Neutrophil (primary cell): ENCODE data around the gene GCH1.

Experiments used
- H3K27ac ChIP-seq: fragments of 200-600 bp; sonication (generic); 2 replicates; pipeline ENCODE4 v1.5.1; 2016; ENCODE audit warnings: mild to moderate bottlenecking, moderate library complexity
- H3K27me3 ChIP-seq: fragments of 200-600 bp; sonication (generic); 2 replicates; pipeline ENCODE4 v1.6.0; 2016; ENCODE audit warnings: mild to moderate bottlenecking
- H3K36me3 ChIP-seq: fragments of 200-600 bp; sonication (generic); 2 replicates; pipeline ENCODE4 v1.5.1; 2017
- H3K4me1 ChIP-seq, 2 experiments: fragments of 200-600 bp in 1 of 2; sonication (generic) in 1 of 2; 1 replicate in 1 of 2; 2 replicates in 1 of 2; pipeline versions ENCODE4 v1.5.1 to v1.6.1; 2013 to 2016; ENCODE audit warnings: low read depth in 1 of 2, low read length in 1 of 2, mild to moderate bottlenecking in 1 of 2, moderate library complexity in 1 of 2; ENCODE audit not compliant: control insufficient read depth in 1 of 2, insufficient read depth in 1 of 2
- H3K4me3 ChIP-seq, 2 experiments: fragments of 200-600 bp in 1 of 2; sonication (generic) in 1 of 2; 1 replicate in 1 of 2; 2 replicates in 1 of 2; pipeline ENCODE4 v1.5.1; 2013 to 2016; ENCODE audit warnings: low read depth in 1 of 2, low read length in 1 of 2, mild to moderate bottlenecking in 1 of 2, moderate library complexity in 1 of 2
- H3K9me3 ChIP-seq: fragments of 200-600 bp; sonication (generic); 2 replicates; pipeline ENCODE4 v1.5.1; 2016
- TF ChIP-seq, protein P1 (sequence below): fragments of 200-600 bp; sonication (generic); IDR thresholded peaks from 2 replicates; pipeline ENCODE4 v1.5.1; 2016; ENCODE audit warnings: antibody characterized with exemption

The GCH1 gene

DNA sequence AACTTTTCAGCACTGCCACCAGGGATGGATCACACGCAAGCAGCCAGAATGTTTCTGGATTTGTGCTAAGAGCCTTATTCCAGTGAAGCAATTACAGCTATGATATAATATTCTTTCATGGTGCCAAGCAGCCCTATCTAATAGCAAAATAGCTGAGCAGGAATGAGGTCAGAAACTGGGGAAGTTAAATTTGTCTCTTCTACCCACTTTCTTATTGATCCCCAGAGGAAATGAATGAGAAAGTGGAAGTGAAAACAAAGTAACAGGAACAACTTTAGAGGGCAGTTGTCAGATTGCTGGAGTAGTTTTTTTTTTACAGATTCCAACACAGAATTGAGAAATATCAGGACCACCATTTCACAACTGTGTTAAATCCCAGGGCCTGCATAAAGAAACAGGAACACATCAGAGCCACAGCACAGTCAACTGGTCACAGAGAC is 44.8 kb downstream of the GCH1 start:
- TF ChIP-seq, protein P1, sequence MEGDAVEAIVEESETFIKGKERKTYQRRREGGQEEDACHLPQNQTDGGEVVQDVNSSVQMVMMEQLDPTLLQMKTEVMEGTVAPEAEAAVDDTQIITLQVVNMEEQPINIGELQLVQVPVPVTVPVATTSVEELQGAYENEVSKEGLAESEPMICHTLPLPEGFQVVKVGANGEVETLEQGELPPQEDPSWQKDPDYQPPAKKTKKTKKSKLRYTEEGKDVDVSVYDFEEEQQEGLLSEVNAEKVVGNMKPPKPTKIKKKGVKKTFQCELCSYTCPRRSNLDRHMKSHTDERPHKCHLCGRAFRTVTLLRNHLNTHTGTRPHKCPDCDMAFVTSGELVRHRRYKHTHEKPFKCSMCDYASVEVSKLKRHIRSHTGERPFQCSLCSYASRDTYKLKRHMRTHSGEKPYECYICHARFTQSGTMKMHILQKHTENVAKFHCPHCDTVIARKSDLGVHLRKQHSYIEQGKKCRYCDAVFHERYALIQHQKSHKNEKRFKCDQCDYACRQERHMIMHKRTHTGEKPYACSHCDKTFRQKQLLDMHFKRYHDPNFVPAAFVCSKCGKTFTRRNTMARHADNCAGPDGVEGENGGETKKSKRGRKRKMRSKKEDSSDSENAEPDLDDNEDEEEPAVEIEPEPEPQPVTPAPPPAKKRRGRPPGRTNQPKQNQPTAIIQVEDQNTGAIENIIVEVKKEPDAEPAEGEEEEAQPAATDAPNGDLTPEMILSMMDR: no peak
- Histone ChIP-seq H3K36me3 (peaks cover 9% of the 10 kb centered on the region), H3K9me3 (no peaks in the 10 kb centered on the region), H3K4me3 (no peak overlapping the region), H3K27me3 (no peaks in the 10 kb centered on the region), H3K27ac (no peak overlapping the region), H3K4me1 (no peaks in the 10 kb centered on the region)

DNA sequence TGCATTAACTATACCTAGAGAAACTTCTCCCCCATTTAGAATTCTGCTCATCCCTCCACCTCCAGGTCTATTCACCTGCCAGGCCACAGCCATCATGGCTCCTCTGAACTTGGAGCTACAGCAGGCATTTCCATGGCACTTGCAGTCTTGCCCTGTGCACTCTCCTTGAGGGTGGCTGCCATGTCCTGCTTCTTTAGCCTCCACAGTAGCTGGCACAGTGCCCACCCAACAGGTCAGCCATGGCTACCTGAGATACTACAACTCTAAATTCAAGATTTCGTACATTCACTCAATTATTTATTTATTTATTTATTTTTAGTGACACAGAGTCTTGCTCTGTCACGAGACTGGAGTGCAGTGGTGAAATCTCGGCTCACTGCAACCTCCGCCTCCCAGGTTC is 46.5 kb downstream of the GCH1 start:
- H3K9me3 ChIP-seq: no peaks in the 10 kb centered on the region
- TF ChIP-seq, protein P1: no peak
- H3K27ac ChIP-seq: no peak overlapping the region
- H3K27me3 ChIP-seq: no peaks in the 10 kb centered on the region
- H3K36me3 ChIP-seq: peaks cover 9% of the 10 kb centered on the region
- H3K4me3 ChIP-seq: no peak overlapping the region
- H3K4me1 ChIP-seq: no peaks in the 10 kb centered on the region

DNA sequence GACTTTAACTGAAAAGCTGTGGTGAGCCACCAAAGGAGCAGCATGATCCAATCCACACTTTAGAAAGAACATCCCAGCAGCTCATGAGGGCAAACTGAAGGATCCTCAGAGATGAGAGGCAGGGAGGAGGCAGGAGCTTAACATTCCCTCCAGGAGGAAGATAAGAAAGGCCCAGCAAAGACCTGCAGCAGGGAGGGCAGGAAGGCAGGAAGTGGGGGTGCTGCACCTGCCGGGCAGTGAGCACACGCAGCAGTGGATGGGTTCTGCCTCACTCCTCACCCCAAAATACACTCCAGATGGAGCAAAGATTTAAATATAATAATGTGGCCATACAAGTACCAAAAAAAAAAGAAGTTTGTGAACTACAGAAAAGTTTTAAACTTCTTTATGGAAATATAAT is 48.4 kb downstream of the GCH1 start:
- H3K9me3 ChIP-seq: no peaks in the 10 kb centered on the region
- no peaks in the 10 kb centered on the region for H3K27me3 ChIP-seq
- TF ChIP-seq, protein P1: no peak
- H3K36me3 ChIP-seq: peaks cover 5% of the 10 kb centered on the region
- no peak overlapping the region for H3K27ac ChIP-seq
- H3K4me3 ChIP-seq: no peak overlapping the region
- no peaks in the 10 kb centered on the region for H3K4me1 ChIP-seq

DNA sequence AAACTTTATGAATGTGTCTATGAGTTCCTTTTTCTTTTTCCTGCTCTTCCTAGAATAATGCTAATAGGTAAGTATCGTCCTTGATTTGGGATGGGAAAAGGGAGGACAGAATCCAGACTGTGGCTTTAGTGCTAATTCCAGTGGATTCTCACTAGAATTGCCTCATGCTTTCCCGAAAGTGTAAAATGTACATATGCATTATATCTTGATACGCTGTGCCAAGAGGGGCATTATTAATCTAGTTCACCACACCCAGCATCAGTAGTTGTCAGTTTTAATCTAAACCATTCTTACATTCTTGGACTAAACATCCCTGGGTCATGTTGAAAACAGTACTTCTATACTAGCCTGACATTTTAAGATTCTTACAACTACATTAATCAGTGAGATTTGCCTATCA is 49.3 kb downstream of the GCH1 start:
- Histone ChIP-seq H3K4me3 (no peak overlapping the region), H3K9me3 (no peaks in the 10 kb centered on the region), H3K36me3 (no peaks in the 10 kb centered on the region), H3K4me1 (no peaks in the 10 kb centered on the region), H3K27ac (no peak overlapping the region), H3K27me3 (no peaks in the 10 kb centered on the region)
- TF ChIP-seq, protein P1: no peak

DNA sequence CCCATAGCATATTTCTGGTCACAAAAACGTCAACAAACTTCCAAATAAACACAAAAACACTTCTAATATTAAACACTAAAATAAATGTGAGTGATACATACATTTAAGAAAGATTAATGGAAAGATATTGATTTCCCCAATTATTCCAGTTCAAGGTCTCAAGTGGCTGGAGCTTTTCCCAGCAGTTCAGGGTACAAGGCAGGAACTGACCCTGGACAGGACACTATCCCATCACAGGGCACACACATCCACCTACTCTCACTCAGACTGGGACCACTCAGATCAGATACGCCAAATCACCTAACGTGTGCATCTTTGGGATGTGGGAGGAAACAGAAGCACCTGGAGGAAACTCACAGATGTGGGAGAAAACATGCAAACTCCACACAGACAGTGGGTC is 50.4 kb downstream of the GCH1 start:
- H3K9me3 ChIP-seq: no peaks in the 10 kb centered on the region
- no peak overlapping the region for H3K27ac ChIP-seq
- H3K4me1 ChIP-seq: no peaks in the 10 kb centered on the region
- H3K36me3 ChIP-seq: no peaks in the 10 kb centered on the region
- TF ChIP-seq, protein P1: no peak
- no peaks in the 10 kb centered on the region for H3K27me3 ChIP-seq
- H3K4me3 ChIP-seq: no peak overlapping the region

DNA sequence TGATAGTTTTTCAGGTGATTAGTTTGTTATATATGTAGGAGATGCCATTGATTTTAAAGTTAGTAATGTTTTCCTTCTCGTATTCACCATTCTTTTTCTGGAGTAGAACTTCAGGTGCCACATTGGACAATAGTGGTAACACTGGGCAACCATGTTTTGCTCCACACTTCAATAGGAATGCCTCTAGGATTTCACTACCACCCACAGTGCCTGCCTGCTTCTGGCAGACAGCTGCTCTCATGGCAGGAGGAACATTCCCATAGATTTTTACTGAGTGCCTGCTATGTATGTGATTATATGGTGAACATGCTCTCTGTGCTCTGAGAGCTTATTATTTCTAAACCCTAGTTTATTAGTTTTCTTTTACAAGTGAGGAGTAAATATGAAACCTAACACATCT is 53.7 kb downstream of the GCH1 start:
- no peaks in the 10 kb centered on the region for H3K4me1 ChIP-seq

More for the DNA sequence above, 53.7 kb downstream of the GCH1 start:
- no peaks in the 10 kb centered on the region for H3K9me3 ChIP-seq
- TF ChIP-seq, protein P1: no peak
- H3K36me3 ChIP-seq: peaks cover 3% of the 10 kb centered on the region
- no peak overlapping the region for H3K27ac ChIP-seq
- no peak overlapping the region for H3K4me3 ChIP-seq
- H3K27me3 ChIP-seq: no peaks in the 10 kb centered on the region
